GM21381 (cell line): ENCODE results near the gene RAB3IL1.
"Not testable (repeated sequence)": the region's sequence is repeated elsewhere in the genome, so short reads cannot be mapped to it uniquely, and the experiment has no call there.

Source experiments
- ATAC-seq: cut with Tn5 transposase; IDR thresholded peaks from one replicate; pipeline ENCODE4 v1.9.1; 2021; ENCODE audit warnings: mild to moderate bottlenecking, moderate library complexity; ENCODE audit not compliant: unreplicated experiment

RAB3IL1 gene

GRCh38 chr11:61954106-61954850, 36.9 kb upstream of the RAB3IL1 start:
- ATAC-seq = no peak

- not testable (repeated sequence) for ATAC-seq
Observed at GRCh38 chr11:61953632-61954031, 36.3 kb upstream of the RAB3IL1 start.

GRCh38 chr11:61952882-61953281, 35.5 kb upstream of the RAB3IL1 start:
- no peak for ATAC-seq

DNA sequence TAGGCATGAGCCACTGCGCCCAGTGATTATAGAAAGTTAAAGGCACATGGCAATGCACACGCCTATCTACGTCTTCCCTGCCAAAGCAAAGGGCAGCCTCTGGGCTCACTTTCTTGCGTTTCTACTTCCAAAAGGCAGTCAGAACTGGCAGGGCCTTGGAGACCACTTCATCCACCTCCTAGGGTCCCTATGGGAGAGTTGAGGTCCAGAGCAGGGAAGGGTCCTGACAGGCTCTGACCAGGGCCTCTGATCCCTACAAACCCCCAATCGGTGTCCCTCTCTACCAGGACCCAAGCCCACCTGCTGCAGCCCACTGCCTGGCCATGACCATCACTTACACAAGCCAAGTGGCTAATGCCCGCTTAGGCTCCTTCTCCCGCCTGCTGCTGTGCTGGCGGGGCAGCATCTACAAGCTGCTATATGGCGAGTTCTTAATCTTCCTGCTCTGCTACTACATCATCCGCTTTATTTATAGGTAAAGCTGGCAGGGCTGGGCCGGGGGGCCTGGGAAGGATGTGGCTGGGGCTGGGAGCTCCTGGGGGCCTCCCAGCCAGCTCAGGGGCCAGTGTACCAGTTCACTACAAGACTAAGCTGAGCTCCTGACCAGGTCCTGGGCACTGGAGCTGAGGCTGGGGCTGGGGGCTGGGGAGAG, 34.2 kb upstream of the RAB3IL1 start:
- ATAC-seq = no peak

DNA sequence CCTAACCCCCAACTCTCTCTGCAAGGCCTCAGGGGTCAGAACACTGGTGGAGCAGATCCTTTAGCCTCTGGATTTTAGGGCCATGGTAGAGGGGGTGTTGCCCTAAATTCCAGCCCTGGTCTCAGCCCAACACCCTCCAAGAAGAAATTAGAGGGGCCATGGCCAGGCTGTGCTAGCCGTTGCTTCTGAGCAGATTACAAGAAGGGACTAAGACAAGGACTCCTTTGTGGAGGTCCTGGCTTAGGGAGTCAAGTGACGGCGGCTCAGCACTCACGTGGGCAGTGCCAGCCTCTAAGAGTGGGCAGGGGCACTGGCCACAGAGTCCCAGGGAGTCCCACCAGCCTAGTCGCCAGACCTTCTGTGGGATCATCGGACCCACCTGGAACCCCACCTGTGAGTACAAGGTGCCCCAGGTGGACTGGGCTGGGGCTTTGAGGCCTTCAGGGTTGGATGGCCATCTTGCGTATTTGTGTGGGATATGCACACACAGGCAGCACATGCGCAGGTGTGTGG, 32.7 kb upstream of the RAB3IL1 start, which contains the start of gene BEST1:
Gene BEST1, plus strand, starts transcription at position 317 of the 513 bp plus-strand sequence. CDS start 1,456 bp downstream, outside the sequence.
- no peak for ATAC-seq

- no peak for ATAC-seq
Observed at GRCh38 chr11:61949169-61950034, 32.0 kb upstream of the RAB3IL1 start.

- ATAC-seq = no peak
Observed at GRCh38 chr11:61948505-61948904, 31.1 kb upstream of the RAB3IL1 start.

GRCh38 chr11:61947486-61948210, 30.3 kb upstream of the RAB3IL1 start:
- ATAC-seq = no peak

DNA sequence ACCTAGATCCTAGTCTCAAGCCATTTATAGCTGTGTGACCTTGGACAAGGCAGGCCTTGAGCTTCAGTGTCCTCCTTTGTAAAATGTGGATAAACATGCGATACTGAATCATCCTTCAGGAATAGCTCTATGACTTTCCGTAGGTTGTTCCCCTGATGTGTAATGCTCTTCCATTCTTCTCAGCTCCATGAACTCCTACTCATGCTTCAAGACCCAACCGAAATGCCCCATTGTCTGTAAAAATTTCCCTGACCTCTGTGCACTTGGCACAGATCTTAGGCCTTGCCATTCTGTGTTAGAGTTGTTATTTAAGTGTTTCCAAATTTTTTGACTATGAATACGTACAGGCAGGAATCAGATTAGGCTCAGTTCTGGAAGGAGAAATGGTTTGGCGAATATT, 29.5 kb upstream of the RAB3IL1 start:
- no peak for ATAC-seq

DNA sequence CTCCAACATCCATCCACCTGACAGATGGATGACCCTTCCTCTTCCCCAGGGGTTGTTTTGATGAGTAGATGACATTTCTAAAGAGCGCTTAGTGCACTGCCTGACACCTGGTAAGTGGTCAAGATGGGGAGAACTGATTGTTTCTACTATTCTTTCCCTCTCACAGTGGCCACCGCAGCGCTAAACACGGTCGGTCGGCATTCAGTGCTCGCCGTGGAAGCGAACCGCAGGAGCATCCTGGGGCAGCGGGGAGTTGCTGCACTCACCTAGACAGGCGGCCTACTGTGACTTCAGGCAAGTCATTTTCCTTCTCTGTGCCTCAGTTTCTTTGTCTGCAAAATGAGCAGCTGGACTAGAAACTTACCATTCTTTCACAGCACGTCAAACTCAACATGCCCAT, 27.8 kb upstream of the RAB3IL1 start:
- no peak for ATAC-seq

- ATAC-seq = no peak
Observed at GRCh38 chr11:61940466-61940865, 23.1 kb upstream of the RAB3IL1 start.

- no peak for ATAC-seq
Observed at GRCh38 chr11:61935861-61936260, 18.5 kb upstream of the RAB3IL1 start.

GRCh38 chr11:61930933-61931332, 13.6 kb upstream of the RAB3IL1 start:
- ATAC-seq = no peak

DNA sequence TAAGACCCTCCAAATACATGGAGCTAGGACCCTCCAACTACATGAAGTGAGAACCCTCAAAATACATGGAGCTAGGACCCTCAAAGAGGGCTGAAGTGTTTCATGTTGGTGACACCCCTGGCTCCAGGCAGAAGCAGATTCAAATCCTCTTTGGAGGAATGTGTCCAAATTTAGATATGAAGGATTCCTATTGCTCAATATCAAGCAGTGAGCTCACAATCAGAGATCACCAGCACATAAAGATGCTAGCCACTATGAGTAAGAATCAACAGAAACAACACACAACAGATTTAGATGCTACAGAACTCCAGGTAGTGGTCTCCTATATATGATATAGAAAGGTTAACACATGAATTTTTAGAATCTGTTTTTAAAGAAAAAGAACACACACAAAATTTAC, 11.2 kb upstream of the RAB3IL1 start:
- no peak for ATAC-seq

DNA sequence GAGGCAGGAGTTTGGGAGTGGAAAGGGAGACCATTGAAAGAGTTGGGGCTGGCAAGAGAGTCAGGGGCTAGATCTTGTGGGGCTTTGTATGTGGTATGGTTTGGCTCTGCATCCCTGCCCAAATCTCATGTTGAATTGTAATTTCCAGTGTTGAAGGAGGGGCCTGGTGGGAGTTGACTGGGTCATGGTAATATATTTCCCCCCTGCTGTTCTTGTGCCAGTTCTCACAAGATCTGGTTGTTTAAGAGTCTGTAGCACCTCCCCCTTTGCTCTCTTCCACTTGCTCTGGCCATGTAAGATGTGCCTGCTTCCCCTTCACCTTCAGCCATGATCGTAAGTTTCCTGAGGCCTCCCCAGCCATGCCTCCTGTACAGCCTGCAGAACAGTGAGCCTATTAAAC, 10.1 kb upstream of the RAB3IL1 start:
- ATAC-seq = no peak

DNA sequence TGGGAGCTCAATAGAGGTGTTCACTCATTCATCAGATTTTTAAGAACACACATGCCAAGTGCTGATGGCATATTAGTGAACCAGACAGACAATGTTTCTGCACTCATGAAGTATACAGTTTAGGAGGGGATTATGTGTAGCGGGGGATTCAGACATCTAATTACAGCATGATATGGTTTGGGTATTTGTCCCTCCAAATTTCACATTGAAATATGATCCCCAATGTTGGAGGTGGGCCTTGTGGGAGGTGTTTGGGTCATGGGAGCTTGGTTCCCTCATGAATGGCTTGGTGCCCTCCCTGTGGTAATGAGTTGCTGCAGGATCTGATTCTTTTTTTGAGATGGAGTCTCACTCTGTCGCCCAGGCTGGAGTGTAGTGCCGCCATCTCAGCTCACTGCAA, 8.9 kb upstream of the RAB3IL1 start:
- no peak for ATAC-seq

DNA sequence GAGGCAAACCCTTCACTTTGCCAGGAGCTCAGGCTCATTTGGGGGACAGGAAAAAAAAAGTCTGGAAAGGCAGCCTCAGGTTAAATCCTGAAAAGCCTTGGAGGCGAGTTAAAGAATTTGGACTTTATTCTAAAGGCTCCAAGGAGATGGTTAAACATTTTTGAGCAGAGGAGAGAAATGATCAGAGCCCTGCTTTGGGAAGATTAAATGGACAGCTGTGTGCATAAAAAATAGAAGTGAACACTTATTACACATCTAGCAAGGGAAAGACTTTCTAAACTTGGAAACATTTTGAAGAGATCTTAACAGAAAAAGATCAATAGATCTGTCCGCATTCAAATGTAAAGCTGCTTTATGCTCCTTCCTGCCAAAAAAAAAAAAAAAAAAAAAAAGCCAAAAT, 8.4 kb upstream of the RAB3IL1 start:
- no peak for ATAC-seq

DNA sequence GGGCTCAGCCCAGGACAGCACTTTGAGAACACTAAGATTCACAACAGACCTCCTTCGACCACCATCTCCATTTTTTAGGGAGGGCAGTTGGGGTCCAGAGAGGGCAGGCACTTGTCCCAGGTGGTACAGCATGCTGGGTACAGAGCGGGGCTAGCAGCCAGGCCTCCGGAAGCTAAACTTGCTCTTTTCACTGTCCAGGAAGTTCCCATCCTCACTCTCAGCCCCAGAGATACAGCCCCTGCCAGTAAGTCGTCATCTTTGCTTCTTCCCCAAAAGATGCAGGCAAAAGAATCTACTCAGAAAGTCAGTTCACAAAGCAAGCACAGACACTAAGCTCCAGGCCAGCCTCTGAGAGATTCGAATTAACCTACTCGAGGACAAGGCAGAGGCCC, 6.7 kb upstream of the RAB3IL1 start:
- ATAC-seq = no peak

- no peak for ATAC-seq
Observed at GRCh38 chr11:61923166-61924063, 6.0 kb upstream of the RAB3IL1 start.

- ATAC-seq = no peak
Observed at GRCh38 chr11:61922539-61922938, 5.2 kb upstream of the RAB3IL1 start.
